Activated naive CD8-positive, alpha-beta T cell treated with anti-CD3 and anti-CD28 coated beads, Interleukin-2, amount 50 U/mL, for 16 hours (primary cell): ENCODE measurements around the gene ARID1B.
"Not testable (repeated sequence)": the region's sequence is repeated elsewhere in the genome, so short reads cannot be mapped to it uniquely, and the experiment has no call there.

ENCODE experiments used
- DNase-seq: peaks from one replicate; pipeline ENCODE4 v3.0.0-alpha.2; 2020; ENCODE audit warnings: low read depth, low spot score

Gene ARID1B

GRCh38 chr6:157124485-157125254 lies 347.5 kb downstream of the ARID1B start:
- no peak for DNase-seq

- no peak for DNase-seq
Measured at GRCh38 chr6:157125531-157125930, 348.4 kb downstream of the ARID1B start.

GRCh38 chr6:157126183-157127098 lies 349.3 kb downstream of the ARID1B start:
- DNase-seq, result no peak

- no peak for DNase-seq
Measured at GRCh38 chr6:157128235-157128775, 351.1 kb downstream of the ARID1B start.

GRCh38 chr6:157131250-157131649 lies 354.1 kb downstream of the ARID1B start:
- DNase-seq, result no peak

- no peak for DNase-seq
Measured at GRCh38 chr6:157133856-157134255, 356.7 kb downstream of the ARID1B start.

GRCh38 chr6:157134402-157135047 lies 357.3 kb downstream of the ARID1B start:
- no peak for DNase-seq

- no peak for DNase-seq
Measured at GRCh38 chr6:157135691-157136090, 358.5 kb downstream of the ARID1B start.

GRCh38 chr6:157137501-157137900 lies 360.3 kb downstream of the ARID1B start:
- DNase-seq, result no peak

- DNase-seq, result no peak
Measured at GRCh38 chr6:157139054-157139708, 362.0 kb downstream of the ARID1B start.

- no peak for DNase-seq
Measured at GRCh38 chr6:157143171-157143889, 366.2 kb downstream of the ARID1B start.

GRCh38 chr6:157143890-157144798 lies 367.0 kb downstream of the ARID1B start:
- no peak for DNase-seq

GRCh38 chr6:157144859-157145568 lies 367.8 kb downstream of the ARID1B start:
- DNase-seq, result no peak

- DNase-seq, result no peak
Measured at GRCh38 chr6:157145656-157146285, 368.6 kb downstream of the ARID1B start.

GRCh38 chr6:157147054-157148026 lies 370.2 kb downstream of the ARID1B start:
- not testable (repeated sequence) for DNase-seq

GRCh38 chr6:157148391-157149323 lies 371.5 kb downstream of the ARID1B start:
- no peak for DNase-seq
